Activated B cell treated with CpG ODN at 0.5 μM for 24 hours (primary cell): ENCODE results near the gene CCDC194. TPM values are rescaled to one million over a fixed set of nuclear protein-coding genes. Genes with fewer than 3 reads are reported as not detected.

ENCODE experiments used
- ATAC-seq: fragments of 200-7000 bp; cut with Tn5 transposase; one replicate; pipeline ENCODE4 v1.10.0; 2021; ENCODE audit warnings: low read depth, mild to moderate bottlenecking, moderate library complexity
- CTCF ChIA-PET: fragments of 350-600 bp; sonication (Branson Sonifier 250); formaldehyde crosslinking; loops from one replicate; lab custom pipeline; 2021; ENCODE audit warnings: antibody characterized with exemption; lab: Charles Lee
- POLR2A ChIA-PET: fragments of 350-600 bp; sonication (Branson Sonifier 250); formaldehyde crosslinking; loops from one replicate; lab custom pipeline; 2021; ENCODE audit warnings: antibody characterized with exemption; lab: Charles Lee
- DNase-seq: peaks from one replicate; pipeline ENCODE4 v3.0.0; 2022
- H3K27ac Mint-ChIP-seq: one replicate; pipeline ENCODE4 v1.8.0; 2020; ENCODE audit warnings: mixed read lengths
- H3K27me3 Mint-ChIP-seq: one replicate; pipeline ENCODE4 v1.8.0; 2021; ENCODE audit warnings: mixed read lengths
- H3K36me3 Mint-ChIP-seq: one replicate; pipeline ENCODE4 v1.8.0; 2021; ENCODE audit warnings: low read depth, mixed read lengths
- H3K4me1 Mint-ChIP-seq: one replicate; pipeline ENCODE4 v1.8.0; 2021; ENCODE audit warnings: mixed read lengths
- H3K4me3 Mint-ChIP-seq: one replicate; pipeline ENCODE4 v1.8.0; 2020; ENCODE audit warnings: mild to moderate bottlenecking, mixed read lengths
- H3K9me3 Mint-ChIP-seq: one replicate; pipeline ENCODE4 v1.8.0; 2020; ENCODE audit warnings: mixed read lengths
- CTCF ChIP-seq: fragments of 200-600 bp; IDR thresholded peaks from one replicate; pipeline ENCODE4 v1.8.0; 2022; ENCODE audit warnings: antibody characterized with exemption, mild to moderate bottlenecking
- intact Hi-C: fragments of 100-400 bp; cut with micrococcal nuclease; formaldehyde crosslinking; loops from one replicate; pipeline ENCODE4 v1.15.1; 2024
- total RNA-seq: library from RNA; stranded (reverse); gene quantifications from 2 replicates; pipeline ENCODE4 v1.2.3, GENCODE V29; 2022

The CCDC194 gene
- total RNA-seq, 1 donor from 2014 or later = 3.9 TPM

- DNase-seq (no peak), ATAC-seq (no peak)
- CTCF ChIA-PET = interaction anchor here (1.1 kb wide), 1 partner anchor 69 kb away, joined by 3 read pairs; no protein-coding TSS in a partner anchor
- POLR2A ChIA-PET = interaction anchor here (0.6 to 0.9 kb wide), 4 partner anchors 14 to 122 kb away, joined by 3 to 6 read pairs (median 4); no protein-coding TSS in a partner anchor
- Mint-ChIP-seq H3K9me3 (peaks cover 3% of the 10 kb centered on the region), H3K27ac (no peak overlapping the region), H3K4me3 (no peak overlapping the region), H3K27me3 (peaks cover 18% of the 10 kb centered on the region), H3K4me1 (peaks cover 29% of the 10 kb centered on the region), H3K36me3 (no peaks in the 10 kb centered on the region)
- no peak for TF ChIP-seq CTCF
- intact Hi-C loops = no loop called here
Measured at GRCh38 chr19:17380426-17381138, 13.4 kb downstream of the CCDC194 start.

DNA sequence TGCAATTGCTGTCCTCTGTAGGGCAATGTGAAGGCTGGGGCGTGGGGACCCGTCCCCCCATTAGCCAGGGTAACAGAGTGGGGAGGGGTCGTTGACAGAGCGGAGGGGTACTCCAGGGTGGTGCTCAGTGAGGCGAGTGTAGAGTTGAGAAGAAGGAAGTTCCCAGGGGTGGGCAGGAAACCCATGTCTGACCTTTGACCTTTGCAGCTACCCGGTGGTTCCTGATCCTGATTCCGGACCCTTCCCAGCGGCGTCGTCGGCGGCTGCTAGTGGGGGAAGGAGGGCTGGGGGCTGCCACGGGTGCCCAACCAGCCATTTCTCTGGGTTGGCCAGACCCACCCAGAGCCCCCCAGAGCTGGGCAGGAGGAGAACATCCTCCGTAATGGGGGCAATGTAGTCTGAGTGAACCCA lies 14.8 kb downstream of the CCDC194 start:
- DNase-seq (no peak), ATAC-seq (no peak)
- CTCF ChIA-PET = no interaction called here
- POLR2A ChIA-PET = interaction anchor here (0.6 kb wide), 1 partner anchor 114 kb away, joined by 8 read pairs; no protein-coding TSS in a partner anchor
- H3K36me3 Mint-ChIP-seq = no peaks in the 10 kb centered on the region
- H3K27ac Mint-ChIP-seq = no peak overlapping the region
- H3K9me3 Mint-ChIP-seq = peaks cover 3% of the 10 kb centered on the region
- TF ChIP-seq CTCF = no peak
- no peak overlapping the region for H3K4me3 Mint-ChIP-seq
- H3K4me1 Mint-ChIP-seq = peaks cover 29% of the 10 kb centered on the region
- H3K27me3 Mint-ChIP-seq = peaks cover 18% of the 10 kb centered on the region
- intact Hi-C loops = no loop called here

- H3K27ac Mint-ChIP-seq = no peak overlapping the region
- no peak overlapping the region for H3K4me3 Mint-ChIP-seq
- intact Hi-C loops = no loop called here
- peaks cover 3% of the 10 kb centered on the region for H3K9me3 Mint-ChIP-seq
- POLR2A ChIA-PET = interaction anchor here (0.6 kb wide), 1 partner anchor 139 kb away, joined by 3 read pairs; no protein-coding TSS in a partner anchor
- ATAC-seq (no peak), DNase-seq (no peak)
- H3K4me1 Mint-ChIP-seq = peaks cover 27% of the 10 kb centered on the region
- no peak for TF ChIP-seq CTCF
- peaks cover 20% of the 10 kb centered on the region for H3K27me3 Mint-ChIP-seq
- CTCF ChIA-PET = no interaction called here
- no peaks in the 10 kb centered on the region for H3K36me3 Mint-ChIP-seq
Measured at GRCh38 chr19:17378271-17378670, 15.7 kb downstream of the CCDC194 start.

GRCh38 chr19:17376935-17377600 lies 16.9 kb downstream of the CCDC194 start, which contains the start of gene PLVAP:
TSS of gene PLVAP (minus strand) at chr19:17377342. CDS start at chr19:17377288, 54 bp downstream.
- H3K9me3 Mint-ChIP-seq = peaks cover 3% of the 10 kb centered on the region
- H3K4me1 Mint-ChIP-seq = peaks cover 24% of the 10 kb centered on the region
- H3K36me3 Mint-ChIP-seq = no peaks in the 10 kb centered on the region
- DNase-seq (no peak), ATAC-seq (no peak)
- ChIA-PET CTCF (interaction anchor here (1.1 kb wide), 1 partner anchor 9 kb away, joined by 4 read pairs; no protein-coding TSS in a partner anchor), POLR2A (no interaction called here)
- no peak within 1 kb of the TSS for H3K4me3 Mint-ChIP-seq
- TF ChIP-seq CTCF = no peak
- no peak within 1 kb of the TSS for H3K27ac Mint-ChIP-seq
- peaks cover 20% of the 10 kb centered on the region for H3K27me3 Mint-ChIP-seq
- intact Hi-C loops = no loop called here
